Measurements from ENCODE around the gene CMTM4.

DNA sequence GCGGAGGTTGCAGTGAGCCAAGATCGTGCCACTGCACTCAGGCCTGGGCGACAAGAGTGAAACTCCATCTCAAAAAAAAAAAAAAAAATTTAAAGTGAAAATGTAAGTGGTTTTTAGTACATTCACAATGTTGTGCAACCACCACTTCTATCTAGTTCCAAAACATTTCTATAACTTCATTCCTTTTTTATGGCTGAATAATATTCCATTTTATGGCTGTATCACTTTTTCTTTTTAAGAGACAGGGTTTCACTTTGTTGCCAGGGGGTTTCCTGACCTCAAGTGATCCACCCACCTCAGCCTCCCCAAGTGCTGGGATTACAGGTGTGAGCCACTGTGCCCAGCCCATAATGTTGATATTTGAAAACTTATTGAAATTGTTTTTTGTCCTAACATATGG is 103.7 kb downstream of the CMTM4 start:
- no peak for TF ChIP-seq POLR2A (IDR thresholded peaks at IDR 0.05)
- TF ChIP-seq, protein P1, sequence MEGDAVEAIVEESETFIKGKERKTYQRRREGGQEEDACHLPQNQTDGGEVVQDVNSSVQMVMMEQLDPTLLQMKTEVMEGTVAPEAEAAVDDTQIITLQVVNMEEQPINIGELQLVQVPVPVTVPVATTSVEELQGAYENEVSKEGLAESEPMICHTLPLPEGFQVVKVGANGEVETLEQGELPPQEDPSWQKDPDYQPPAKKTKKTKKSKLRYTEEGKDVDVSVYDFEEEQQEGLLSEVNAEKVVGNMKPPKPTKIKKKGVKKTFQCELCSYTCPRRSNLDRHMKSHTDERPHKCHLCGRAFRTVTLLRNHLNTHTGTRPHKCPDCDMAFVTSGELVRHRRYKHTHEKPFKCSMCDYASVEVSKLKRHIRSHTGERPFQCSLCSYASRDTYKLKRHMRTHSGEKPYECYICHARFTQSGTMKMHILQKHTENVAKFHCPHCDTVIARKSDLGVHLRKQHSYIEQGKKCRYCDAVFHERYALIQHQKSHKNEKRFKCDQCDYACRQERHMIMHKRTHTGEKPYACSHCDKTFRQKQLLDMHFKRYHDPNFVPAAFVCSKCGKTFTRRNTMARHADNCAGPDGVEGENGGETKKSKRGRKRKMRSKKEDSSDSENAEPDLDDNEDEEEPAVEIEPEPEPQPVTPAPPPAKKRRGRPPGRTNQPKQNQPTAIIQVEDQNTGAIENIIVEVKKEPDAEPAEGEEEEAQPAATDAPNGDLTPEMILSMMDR (IDR thresholded peaks at IDR 0.05), result no peak
